Karpas-422 (cell line): Measurements from ENCODE around the gene ZNF335. TPM values are rescaled to one million over a fixed set of nuclear protein-coding genes. Genes with fewer than 3 reads are reported as not detected.
"Not testable (repeated sequence)": the region's sequence is repeated elsewhere in the genome, so short reads cannot be mapped to it uniquely, and the experiment has no call there.

Source experiments
- DNase-seq: peaks from one replicate; pipeline ENCODE4 v3.0.0-alpha.2; 2015
- H2AFZ ChIP-seq: fragments of 200-600 bp; sonication (generic); 2 replicates; pipeline ENCODE4 v1.6.1; 2014; ENCODE audit warnings: antibody characterized with exemption, low read length, mixed read lengths
- H3K27ac ChIP-seq: fragments of 200-600 bp; sonication (generic); 2 replicates; pipeline ENCODE4 v1.5.1; 2014; ENCODE audit warnings: mild to moderate bottlenecking, low read length, moderate library complexity
- H3K27me3 ChIP-seq: fragments of 200-600 bp; sonication (generic); 2 replicates; pipeline ENCODE4 v1.6.1; 2014; ENCODE audit warnings: low read length, mixed read lengths
- H3K36me3 ChIP-seq: fragments of 200-600 bp; sonication (generic); 2 replicates; pipeline ENCODE4 v1.6.1; 2014; ENCODE audit warnings: low read length, mixed read lengths; ENCODE audit not compliant: insufficient read depth
- H3K4me1 ChIP-seq: fragments of 200-600 bp; sonication (generic); 2 replicates; pipeline ENCODE4 v1.6.1; 2014; ENCODE audit warnings: mild to moderate bottlenecking, low read length, mixed read lengths
- H3K4me2 ChIP-seq: fragments of 200-600 bp; sonication (generic); 2 replicates; pipeline ENCODE4 v1.6.1; 2014; ENCODE audit warnings: low read length, low read depth, mild to moderate bottlenecking; ENCODE audit not compliant: poor library complexity, severe bottlenecking
- H3K4me3 ChIP-seq: fragments of 200-600 bp; sonication (generic); 2 replicates; pipeline ENCODE4 v1.5.1; 2014; ENCODE audit warnings: mild to moderate bottlenecking, antibody characterized with exemption, low read length, mixed read lengths
- H3K79me2 ChIP-seq: fragments of 200-600 bp; sonication (generic); 2 replicates; pipeline ENCODE4 v1.6.1; 2014; ENCODE audit warnings: mild to moderate bottlenecking, low read length, mixed read lengths
- H3K9ac ChIP-seq: fragments of 200-600 bp; sonication (generic); 2 replicates; pipeline ENCODE4 v1.6.0; 2014; ENCODE audit warnings: low read length
- H3K9me2 ChIP-seq: fragments of 200-600 bp; sonication (generic), shearing (Covaris generic); replicated peaks from 2 replicates; pipeline ENCODE4 v1.6.0; 2014; ENCODE audit warnings: mild to moderate bottlenecking, low read length, moderate library complexity; ENCODE audit not compliant: insufficient read depth
- H3K9me3 ChIP-seq: fragments of 300-700, 200-600 bp; sonication (generic); 2 replicates; pipeline ENCODE4 v1.6.1; 2014; ENCODE audit warnings: low read length, mixed read lengths
- H4K20me1 ChIP-seq: fragments of 200-600 bp; sonication (generic); 2 replicates; pipeline ENCODE4 v1.6.1; 2014; ENCODE audit warnings: mild to moderate bottlenecking, antibody characterized with exemption, low read length, low read depth; ENCODE audit not compliant: insufficient read depth
- total RNA-seq: library from RNA; depleted of rRNA; stranded (reverse); fragments of >200 nt; shearing (Covaris generic); gene quantifications from 2 replicates; pipeline ENCODE4 v1.2.3, GENCODE V29; 2014; ENCODE audit warnings: low replicate concordance; rRNA removed

The ZNF335 gene
- total RNA-seq, 1 experiment from 2014 or later, result 13.2 TPM

DNA sequence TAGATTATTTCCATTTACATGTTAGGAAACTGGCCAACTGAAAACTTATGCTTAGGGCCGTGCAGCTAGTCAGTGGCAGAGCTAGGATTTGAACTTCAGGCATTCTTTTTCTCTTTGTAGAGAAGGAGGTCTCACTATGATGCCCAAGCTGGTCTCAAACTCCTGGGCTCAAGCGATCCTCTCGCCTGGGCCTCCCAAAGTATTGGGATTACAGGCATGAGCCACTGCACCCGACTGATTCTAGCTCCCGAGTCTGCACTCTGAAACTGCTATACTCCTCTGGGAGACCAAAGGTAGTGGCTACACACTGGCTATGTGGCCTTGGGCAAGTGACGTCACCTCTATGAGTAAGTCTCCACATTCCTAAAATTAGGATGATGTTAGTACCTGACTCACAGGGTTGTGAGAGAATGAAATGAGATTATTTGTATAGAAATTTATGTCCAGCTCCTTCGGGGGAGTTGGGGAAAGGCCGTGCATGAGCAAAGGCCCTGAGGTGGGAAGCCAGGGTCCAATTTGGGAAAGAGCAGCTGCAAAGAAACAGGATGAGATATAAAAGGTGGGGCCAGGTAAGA lies 66.4 kb downstream of the ZNF335 start:
- Histone ChIP-seq H3K4me3 (no peak overlapping the region), H2AFZ (no peak overlapping the region), H3K27me3 (no peaks in the 10 kb centered on the region), H3K9ac (no peak overlapping the region), H3K4me1 (peaks cover 63% of the 10 kb centered on the region), H3K4me2 (no peak overlapping the region), H3K27ac (peak overlapping the region; percentile 95), H3K36me3 (no peaks in the 10 kb centered on the region), H3K79me2 (no peaks in the 10 kb centered on the region), H4K20me1 (no peaks in the 10 kb centered on the region), H3K9me2 (no peaks in the 10 kb centered on the region), H3K9me3 (no peaks in the 10 kb centered on the region)
- no peak for DNase-seq

DNA sequence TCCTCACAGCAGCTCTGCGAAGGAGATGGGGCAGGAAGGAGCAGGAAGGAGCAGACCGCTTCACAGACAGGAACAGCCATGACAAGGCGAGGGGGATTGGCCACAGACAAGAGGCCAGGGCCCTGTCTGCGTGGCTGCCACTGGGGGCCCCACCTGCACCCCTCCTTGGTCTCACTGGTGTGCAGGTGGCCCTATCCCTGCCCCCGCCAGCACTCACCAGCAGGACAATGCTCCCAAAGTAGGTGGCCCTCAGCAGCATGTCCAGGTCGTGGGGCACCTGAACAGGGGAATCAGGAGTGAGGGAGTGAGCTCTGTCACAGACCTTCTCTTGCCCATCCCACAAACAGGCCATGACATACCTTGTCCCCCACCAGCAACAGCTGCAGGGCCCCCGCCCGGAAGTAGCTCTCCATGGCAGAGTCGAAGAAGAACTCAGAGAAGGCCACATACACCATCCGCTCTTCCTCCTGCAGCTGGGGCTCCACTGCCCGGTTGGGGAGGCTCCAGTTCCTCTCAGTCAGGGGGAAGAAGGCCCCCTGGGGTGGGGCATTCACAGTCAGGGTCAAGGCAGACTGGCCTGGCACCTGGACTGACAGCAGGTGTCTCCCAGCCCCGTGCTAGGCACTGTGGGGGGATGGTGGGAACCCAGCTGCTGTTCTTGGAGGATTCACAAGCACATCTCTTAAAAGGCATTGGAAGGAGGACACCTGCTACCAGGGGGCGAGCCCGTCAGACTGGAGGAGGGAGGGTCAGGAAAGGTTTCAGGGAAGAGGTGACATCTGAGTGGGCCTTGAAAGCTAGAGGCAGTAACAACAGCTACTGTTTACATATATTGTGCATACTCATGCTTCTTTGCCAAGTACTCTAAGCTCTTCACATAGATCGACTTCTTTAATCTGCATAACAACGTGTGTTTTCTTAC lies 67.2 kb downstream of the ZNF335 start:
- Histone ChIP-seq H3K27me3 (no peaks in the 10 kb centered on the region), H3K9me3 (no peaks in the 10 kb centered on the region), H3K4me2 (no peak overlapping the region), H3K79me2 (no peaks in the 10 kb centered on the region), H3K9ac (peak overlapping the region; percentile 6; the same call in 1 of the 2 replicates), H3K27ac (peak overlapping the region; percentile 95), H3K4me1 (peaks cover 58% of the 10 kb centered on the region), H3K4me3 (no peak overlapping the region), H4K20me1 (no peaks in the 10 kb centered on the region), H3K9me2 (no peaks in the 10 kb centered on the region), H3K36me3 (no peaks in the 10 kb centered on the region), H2AFZ (no peak overlapping the region)
- no peak for DNase-seq

DNA sequence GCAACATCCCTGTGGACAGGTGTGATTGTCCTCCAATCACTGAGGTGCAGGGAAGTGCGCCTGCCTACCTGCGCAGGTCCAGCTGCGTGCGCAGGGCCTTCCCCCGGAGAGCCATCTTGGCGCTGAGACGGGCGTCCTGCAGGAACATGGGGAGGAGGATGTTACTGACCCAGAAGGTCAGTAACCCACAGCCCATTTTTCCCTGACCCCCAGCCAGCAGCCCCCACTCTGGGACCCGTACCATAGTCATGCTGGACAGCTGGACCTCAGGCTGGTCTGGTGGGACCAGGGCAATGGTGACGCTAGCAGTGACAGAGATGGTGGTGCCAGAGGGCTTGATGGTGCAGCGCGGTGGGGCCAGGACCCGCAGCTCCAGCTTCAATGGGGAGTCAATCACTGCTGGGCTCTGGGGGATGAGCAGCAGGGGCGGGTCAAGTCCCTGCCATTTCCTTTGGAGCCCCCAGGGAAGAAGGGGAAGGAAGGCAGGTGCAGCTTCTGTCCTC lies 69.8 kb downstream of the ZNF335 start:
- H3K27ac ChIP-seq, result peak overlapping the region; percentile 95
- H3K9me2 ChIP-seq, result no peaks in the 10 kb centered on the region
- no peaks in the 10 kb centered on the region for H3K9me3 ChIP-seq
- H3K79me2 ChIP-seq, result no peaks in the 10 kb centered on the region
- H4K20me1 ChIP-seq, result no peaks in the 10 kb centered on the region
- no peak overlapping the region for H2AFZ ChIP-seq
- peak overlapping the region; percentile 59 for H3K4me3 ChIP-seq
- H3K27me3 ChIP-seq, result no peaks in the 10 kb centered on the region
- H3K36me3 ChIP-seq, result 0 out of 2 replicates have a peak, but pooled peaks cover 3% of the 10 kb centered on the region
- peak overlapping the region; percentile 66 for H3K9ac ChIP-seq
- H3K4me2 ChIP-seq, result peak overlapping the region; percentile 87
- DNase-seq, result peak; percentile 89
- peaks cover 55% of the 10 kb centered on the region for H3K4me1 ChIP-seq

DNA sequence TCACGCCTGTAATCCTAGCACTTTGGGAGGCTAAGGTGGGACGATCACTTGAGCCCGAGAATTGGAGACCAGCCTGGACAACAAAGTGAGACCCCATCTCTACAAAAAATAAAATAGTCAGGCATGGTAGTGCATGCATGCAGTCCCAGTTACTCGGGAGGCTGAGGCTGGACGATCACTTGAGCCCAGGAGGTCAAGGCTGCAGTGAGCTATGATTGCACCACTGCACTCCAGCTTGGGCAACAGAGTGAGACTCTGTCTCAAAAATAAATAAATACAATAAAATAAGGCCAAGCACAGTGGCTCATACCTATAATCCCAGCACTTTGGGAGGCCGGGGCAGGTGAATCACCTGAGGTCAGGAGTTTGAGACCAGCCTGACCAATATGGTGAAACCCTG lies 70.7 kb downstream of the ZNF335 start:
- Histone ChIP-seq H3K27ac (peak overlapping the region; percentile 95), H3K4me1 (peaks cover 55% of the 10 kb centered on the region)
- not testable (repeated sequence) for H2AFZ ChIP-seq, H3K4me2 ChIP-seq, H3K9ac ChIP-seq, H4K20me1 ChIP-seq, H3K4me3 ChIP-seq, H3K36me3 ChIP-seq, H3K79me2 ChIP-seq, H3K27me3 ChIP-seq, DNase-seq, H3K9me2 ChIP-seq, H3K9me3 ChIP-seq

DNA sequence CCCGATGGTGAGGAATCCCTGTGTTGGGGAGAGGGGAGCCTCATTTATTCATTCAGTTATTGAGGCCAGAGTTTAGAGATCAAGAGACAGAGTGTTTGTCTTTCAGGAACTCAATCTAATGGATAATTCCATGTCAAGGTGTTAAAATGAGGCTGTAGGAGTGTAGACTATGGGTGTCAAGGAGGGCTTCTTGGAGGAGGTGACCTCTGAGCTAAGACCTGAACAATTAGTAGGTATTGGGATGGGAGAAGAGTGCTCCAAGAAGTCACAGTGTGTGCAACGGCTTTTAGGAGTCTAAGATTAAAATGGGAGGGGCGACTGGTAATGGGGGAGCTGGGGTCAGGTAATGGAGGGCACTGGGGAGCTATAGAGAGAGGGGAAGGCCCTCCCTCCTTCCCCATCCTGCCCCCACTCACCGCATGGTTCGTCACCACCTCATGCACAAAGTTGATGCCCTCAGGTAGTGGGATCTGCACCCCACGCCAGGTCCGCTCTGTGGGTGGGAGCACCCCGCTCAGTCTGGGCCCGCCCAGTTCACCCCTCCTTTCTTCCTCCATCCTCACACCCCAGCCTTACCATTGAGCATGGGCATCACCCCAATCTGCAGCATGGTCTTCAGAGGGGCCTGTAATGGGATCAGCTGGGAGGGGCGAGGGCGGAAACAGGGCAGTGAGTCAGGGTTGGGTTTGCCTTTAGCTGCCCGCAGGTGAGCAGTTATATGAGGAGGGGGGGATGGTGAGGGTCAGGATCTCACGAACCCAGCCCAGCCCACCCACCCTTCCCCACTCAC lies 72.8 kb downstream of the ZNF335 start:
- Histone ChIP-seq H3K4me3 (no peak overlapping the region), H3K4me2 (no peak overlapping the region), H3K36me3 (peaks cover 6% of the 10 kb centered on the region; the same call in 1 of the 2 replicates), H4K20me1 (no peaks in the 10 kb centered on the region), H3K4me1 (peaks cover 39% of the 10 kb centered on the region), H3K79me2 (no peaks in the 10 kb centered on the region), H3K9me3 (no peaks in the 10 kb centered on the region), H3K9me2 (no peaks in the 10 kb centered on the region), H3K27ac (no peak overlapping the region), H3K27me3 (no peaks in the 10 kb centered on the region), H3K9ac (no peak overlapping the region), H2AFZ (no peak overlapping the region)
- no peak for DNase-seq

Other genes with a start within 250 kb of the ZNF335 start
- gene SPINT4, start 249.9 kb downstream of the ZNF335 start, total RNA-seq, result not detected in 2 replicates
- gene WFDC3, start 180.3 kb downstream of the ZNF335 start, total RNA-seq, result not detected in 2 replicates
- 14.2 and 36.0 TPM in 2 replicates for gene DNTTIP1, start 180.2 kb downstream of the ZNF335 start, total RNA-seq
- 124 and 141 TPM in 2 replicates for gene UBE2C, start 159.6 kb downstream of the ZNF335 start, total RNA-seq
- gene TNNC2, start 144.9 kb downstream of the ZNF335 start, total RNA-seq, result not detected in 2 replicates
- not detected in 2 replicates for gene SNX21, start 138.4 kb downstream of the ZNF335 start, total RNA-seq
- 93.7 and 96.4 TPM in 2 replicates for gene ACOT8, start 114.8 kb downstream of the ZNF335 start, total RNA-seq
- gene ZSWIM3, start 114.6 kb downstream of the ZNF335 start, total RNA-seq, result 8.9 and 9.9 TPM in 2 replicates
- gene ZSWIM1, start 91.0 kb downstream of the ZNF335 start, total RNA-seq, result 10.8 and 19.0 TPM in 2 replicates
- gene SPATA25, start 84.6 kb downstream of the ZNF335 start, total RNA-seq, result 4.7 TPM in 1 of 2 replicates, not detected in the other
- gene NEURL2, start 81.0 kb downstream of the ZNF335 start, total RNA-seq, result 3.1 and 4.3 TPM in 2 replicates
- gene CTSA, start 80.9 kb downstream of the ZNF335 start, total RNA-seq, result 39.5 and 52.9 TPM in 2 replicates
- 19.8 and 29.0 TPM in 2 replicates for gene PLTP, start 60.0 kb downstream of the ZNF335 start, total RNA-seq
- gene PCIF1, start 37.5 kb downstream of the ZNF335 start, total RNA-seq, result 10.0 and 12.0 TPM in 2 replicates
- gene MMP9, start 36.7 kb upstream of the ZNF335 start, total RNA-seq, result not detected in 2 replicates
- gene SLC12A5, start 57.0 kb upstream of the ZNF335 start, total RNA-seq, result not detected in 2 replicates
- gene NCOA5, start 117.8 kb upstream of the ZNF335 start, total RNA-seq, result 20.4 and 32.8 TPM in 2 replicates
- 6.3 and 12.1 TPM in 2 replicates for gene CD40, start 146.1 kb upstream of the ZNF335 start, total RNA-seq